ENCODE results near the gene SLC2A9.

Gene SLC2A9

GRCh38 chr4:10020106-10020505, 1.2 kb downstream of the SLC2A9 start:
- TF ChIP-seq ZFP3 (CRISPR knock-in tag; IDR thresholded peaks at IDR 0.05) (no peak), TSHZ2 (CRISPR knock-in tag; IDR thresholded peaks at IDR 0.05) (no peak), RARB (CRISPR knock-in tag; IDR thresholded peaks at IDR 0.05) (no peak), CREB5 (CRISPR knock-in tag; IDR thresholded peaks at IDR 0.05; ENCODE audit: low read depth) (no peak), GLIS3 (CRISPR knock-in tag; IDR thresholded peaks at IDR 0.05) (no peak), TOX (CRISPR knock-in tag; IDR thresholded peaks at IDR 0.05; ENCODE audit: borderline replicate concordance) (no peak), CSDC2 (CRISPR knock-in tag; IDR thresholded peaks at IDR 0.05) (no peak), ZNF8 (CRISPR knock-in tag; IDR thresholded peaks at IDR 0.05) (no peak), ZFP30 (CRISPR knock-in tag; IDR thresholded peaks at IDR 0.05) (no peak), ISL1 (CRISPR knock-in tag; IDR thresholded peaks at IDR 0.05) (no peak), TCF4 (CRISPR knock-in tag; IDR thresholded peaks at IDR 0.05; ENCODE audit: borderline replicate concordance) (no peak), ZNF565 (CRISPR knock-in tag; conservative IDR thresholded peaks at IDR 0.05; ENCODE audit: low read depth) (no peak), BACH2 (CRISPR knock-in tag; IDR thresholded peaks at IDR 0.05; ENCODE audit: borderline replicate concordance) (no peak), ZC3H10 (CRISPR knock-in tag; IDR thresholded peaks at IDR 0.05) (no peak), ARNTL (CRISPR knock-in tag; IDR thresholded peaks at IDR 0.05; ENCODE audit: borderline replicate concordance, low read depth) (no peak)
- ATAC-seq, result no peak

- no peak for TF ChIP-seq RARB (CRISPR knock-in tag; IDR thresholded peaks at IDR 0.05)
- no peak for ATAC-seq
Measured at GRCh38 chr4:10019521-10020051, 1.7 kb downstream of the SLC2A9 start.

- TF ChIP-seq TSHZ2 (CRISPR knock-in tag; IDR thresholded peaks at IDR 0.05), result no peak
- no peak for TF ChIP-seq ZNF565 (CRISPR knock-in tag; conservative IDR thresholded peaks at IDR 0.05; ENCODE audit: low read depth)
- TF ChIP-seq TOX (CRISPR knock-in tag; IDR thresholded peaks at IDR 0.05; ENCODE audit: borderline replicate concordance), result no peak
- TF ChIP-seq CSDC2 (CRISPR knock-in tag; IDR thresholded peaks at IDR 0.05), result no peak
- no peak for TF ChIP-seq ZFP3 (CRISPR knock-in tag; IDR thresholded peaks at IDR 0.05)
- TF ChIP-seq GLIS3 (CRISPR knock-in tag; IDR thresholded peaks at IDR 0.05), result no peak
- peak; percentile 64; the same call in 2 of the 3 replicates for ATAC-seq
Measured at GRCh38 chr4:10018818-10019461, 2.4 kb downstream of the SLC2A9 start.

GRCh38 chr4:10017037-10017893, 4.0 kb downstream of the SLC2A9 start:
- no peak for ATAC-seq
- TF ChIP-seq POU6F1 (CRISPR knock-in tag; IDR thresholded peaks at IDR 0.05; ENCODE audit: borderline replicate concordance, low read depth) (no peak), TSHZ2 (CRISPR knock-in tag; IDR thresholded peaks at IDR 0.05) (no peak), ARNTL (CRISPR knock-in tag; IDR thresholded peaks at IDR 0.05; ENCODE audit: borderline replicate concordance, low read depth) (no peak), TCF4 (CRISPR knock-in tag; IDR thresholded peaks at IDR 0.05; ENCODE audit: borderline replicate concordance) (no peak), OSR1 (CRISPR knock-in tag; IDR thresholded peaks at IDR 0.05) (no peak), ZFP30 (CRISPR knock-in tag; IDR thresholded peaks at IDR 0.05) (no peak), CREB5 (CRISPR knock-in tag; IDR thresholded peaks at IDR 0.05; ENCODE audit: low read depth) (no peak), PPARA (CRISPR knock-in tag; IDR thresholded peaks at IDR 0.05; ENCODE audit: borderline replicate concordance) (no peak), ESRRG (CRISPR knock-in tag; IDR thresholded peaks at IDR 0.05) (no peak), RARB (CRISPR knock-in tag; IDR thresholded peaks at IDR 0.05) (no peak), ZNF565 (CRISPR knock-in tag; conservative IDR thresholded peaks at IDR 0.05; ENCODE audit: low read depth) (no peak)
